Measurements from ENCODE around the gene COMT.

The COMT gene

DNA sequence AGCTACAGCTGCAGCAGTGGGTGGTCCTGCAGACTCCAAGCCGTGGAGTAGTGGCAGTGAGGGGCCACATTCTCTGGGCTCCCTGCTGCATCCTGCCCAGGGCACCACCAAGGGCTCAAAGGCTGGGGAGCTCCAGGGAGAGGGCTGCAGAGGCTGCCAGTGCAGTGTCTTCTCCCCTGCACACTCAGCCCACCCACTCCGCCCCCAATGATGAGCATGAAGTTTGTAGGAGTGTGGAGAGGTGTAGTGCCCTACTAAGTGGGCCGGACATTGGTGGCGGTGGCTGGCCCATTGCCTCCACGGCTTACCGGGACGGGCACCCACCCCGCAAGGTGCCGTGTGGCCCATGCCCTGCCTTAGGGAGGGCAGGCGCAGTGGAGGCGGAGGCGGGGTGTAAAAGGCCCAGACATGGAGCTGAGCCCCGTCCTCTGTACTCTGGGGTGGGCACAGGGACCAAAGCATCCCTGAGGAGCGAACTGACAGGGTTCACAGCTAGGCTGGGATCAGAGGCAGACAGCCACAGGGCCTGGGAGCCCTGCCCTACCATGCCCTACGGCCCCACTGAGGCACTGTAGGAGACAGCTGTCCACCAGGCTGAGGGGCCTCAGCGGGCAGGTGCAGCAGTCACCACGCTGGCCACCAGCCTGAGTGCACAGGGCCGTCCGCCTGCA, 56.1 kb downstream of the COMT start:
- no peak for DNase-seq

- no peak for DNase-seq
Measured at GRCh38 chr22:19998232-19998951, 56.8 kb downstream of the COMT start.

DNA sequence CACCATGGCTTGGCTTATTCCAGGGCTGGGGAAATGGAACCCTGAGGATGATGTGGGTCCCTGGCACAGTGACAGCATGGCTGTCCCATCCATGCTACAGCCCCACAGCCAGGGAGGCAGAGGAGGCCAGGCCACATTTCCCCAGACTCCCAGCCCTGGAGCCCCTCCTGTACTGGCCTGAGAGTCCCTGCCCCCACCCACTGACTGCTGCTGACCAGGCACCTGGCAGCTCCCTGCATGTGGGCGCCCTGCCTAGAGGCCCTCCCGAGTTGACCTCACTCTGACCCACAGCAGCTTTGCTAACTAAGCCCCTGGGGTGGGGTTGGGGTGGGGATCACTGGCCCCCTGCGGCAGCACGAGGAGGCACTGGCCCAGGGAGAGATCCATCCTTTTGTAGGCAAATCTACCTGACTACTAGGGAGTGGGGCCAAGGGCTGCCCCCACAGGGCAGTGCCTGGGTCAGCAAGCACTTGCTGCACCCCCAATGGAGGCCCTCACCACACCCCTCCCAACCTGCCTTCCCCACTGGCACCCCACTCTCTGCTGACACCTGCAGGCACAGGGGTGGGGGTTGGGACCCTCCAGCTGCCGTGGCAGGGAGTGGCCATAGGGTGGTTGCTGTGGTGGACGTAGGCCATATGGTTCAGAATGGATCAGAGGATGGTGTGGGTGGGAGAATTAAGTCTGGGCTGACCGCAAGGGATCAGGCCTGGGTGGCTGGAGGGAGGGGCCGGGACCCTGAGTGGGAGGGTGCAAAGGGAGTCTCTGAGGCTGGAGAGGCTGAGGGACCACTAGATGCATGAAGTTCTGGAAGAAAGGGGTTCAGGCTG, 57.6 kb downstream of the COMT start:
- DNase-seq: no peak

DNA sequence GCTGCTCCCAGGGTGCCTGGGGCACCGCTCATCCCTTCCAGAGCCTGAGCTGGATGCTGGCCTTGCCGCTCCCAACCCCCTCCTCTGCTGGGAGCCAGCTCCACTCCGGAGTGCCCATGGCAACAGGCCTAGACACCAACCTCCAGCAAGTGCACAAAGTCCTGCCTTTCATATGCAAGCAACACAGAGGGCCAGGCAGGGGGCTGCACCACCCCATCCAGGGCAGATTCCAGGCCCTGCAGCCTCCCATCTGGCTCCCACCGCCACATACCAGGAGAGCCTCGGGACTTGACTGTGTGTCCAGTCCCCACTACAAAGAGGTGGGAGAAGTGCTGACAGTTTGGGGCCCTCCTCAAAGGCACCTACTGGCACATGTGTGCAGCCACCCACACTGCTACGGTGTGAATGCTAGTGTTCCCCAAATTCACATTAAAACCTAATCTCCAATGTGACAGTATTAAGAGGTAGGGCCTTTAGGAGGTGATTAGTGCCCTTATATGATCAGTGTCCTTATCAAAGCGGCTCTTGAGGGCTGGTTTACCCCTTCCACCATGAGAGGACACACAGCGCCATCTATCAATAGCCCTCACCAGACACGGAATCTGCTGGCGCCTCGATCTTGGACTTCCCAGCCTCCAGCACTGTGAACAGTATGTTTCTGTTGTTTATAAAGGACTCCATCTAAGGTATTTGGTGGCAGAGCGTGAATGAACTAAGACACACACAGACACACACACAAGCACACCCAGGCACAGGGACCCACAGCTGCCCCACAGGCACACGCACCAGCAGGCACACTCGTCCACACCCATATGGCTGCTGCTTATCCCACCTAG, 58.9 kb downstream of the COMT start:
- no peak for DNase-seq

DNA sequence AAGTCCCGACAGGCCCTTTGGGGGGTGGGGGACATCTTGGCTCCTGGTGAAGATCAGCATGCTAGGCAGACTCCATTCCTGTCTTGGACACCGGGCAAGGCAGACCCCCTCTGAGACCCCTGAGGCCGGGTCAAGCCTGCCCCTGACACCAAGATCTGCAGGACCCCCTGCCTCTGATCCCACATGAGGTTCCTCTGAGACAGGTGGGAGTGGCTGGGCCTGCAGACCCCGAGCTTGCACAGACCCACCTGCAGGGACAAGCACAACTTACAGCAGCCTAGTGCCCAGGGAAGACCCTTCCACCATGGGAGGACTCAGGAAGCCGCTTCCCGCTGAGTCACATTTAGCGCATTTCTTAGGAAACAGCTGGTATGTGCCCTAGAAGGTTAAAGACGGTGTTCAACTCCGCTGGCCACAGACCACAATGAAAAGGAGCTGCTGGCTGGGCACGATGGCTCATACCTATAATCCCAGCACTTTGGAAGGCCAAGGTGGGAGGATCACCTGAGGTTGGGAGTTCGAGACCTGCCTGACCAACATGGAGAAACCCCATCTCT, 59.6 kb downstream of the COMT start:
- DNase-seq: no peak

GRCh38 chr22:20002128-20002527, 60.6 kb downstream of the COMT start:
- no peak for DNase-seq

- DNase-seq: no peak
Measured at GRCh38 chr22:20002636-20003035, 61.1 kb downstream of the COMT start.

- no peak for DNase-seq
Measured at GRCh38 chr22:20003304-20003703, 61.7 kb downstream of the COMT start.

DNA sequence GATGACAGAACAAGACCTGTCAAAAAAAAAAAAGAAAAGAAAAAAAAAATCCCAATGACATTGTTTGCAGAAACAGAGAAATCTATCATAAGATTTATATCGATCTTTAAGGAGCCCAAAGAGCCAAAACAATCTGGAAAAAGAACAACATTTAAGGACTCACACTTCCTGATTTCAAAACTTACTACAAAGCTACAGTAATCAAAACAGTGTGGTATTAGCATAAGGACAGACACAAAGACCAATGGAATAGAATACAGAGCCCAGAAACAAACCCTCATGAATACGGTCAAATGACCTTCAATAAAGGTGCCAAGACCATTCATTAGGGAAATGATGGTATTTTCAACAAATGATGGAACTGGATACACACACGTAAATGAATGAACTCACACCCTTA, 62.9 kb downstream of the COMT start:
- no peak for DNase-seq

DNA sequence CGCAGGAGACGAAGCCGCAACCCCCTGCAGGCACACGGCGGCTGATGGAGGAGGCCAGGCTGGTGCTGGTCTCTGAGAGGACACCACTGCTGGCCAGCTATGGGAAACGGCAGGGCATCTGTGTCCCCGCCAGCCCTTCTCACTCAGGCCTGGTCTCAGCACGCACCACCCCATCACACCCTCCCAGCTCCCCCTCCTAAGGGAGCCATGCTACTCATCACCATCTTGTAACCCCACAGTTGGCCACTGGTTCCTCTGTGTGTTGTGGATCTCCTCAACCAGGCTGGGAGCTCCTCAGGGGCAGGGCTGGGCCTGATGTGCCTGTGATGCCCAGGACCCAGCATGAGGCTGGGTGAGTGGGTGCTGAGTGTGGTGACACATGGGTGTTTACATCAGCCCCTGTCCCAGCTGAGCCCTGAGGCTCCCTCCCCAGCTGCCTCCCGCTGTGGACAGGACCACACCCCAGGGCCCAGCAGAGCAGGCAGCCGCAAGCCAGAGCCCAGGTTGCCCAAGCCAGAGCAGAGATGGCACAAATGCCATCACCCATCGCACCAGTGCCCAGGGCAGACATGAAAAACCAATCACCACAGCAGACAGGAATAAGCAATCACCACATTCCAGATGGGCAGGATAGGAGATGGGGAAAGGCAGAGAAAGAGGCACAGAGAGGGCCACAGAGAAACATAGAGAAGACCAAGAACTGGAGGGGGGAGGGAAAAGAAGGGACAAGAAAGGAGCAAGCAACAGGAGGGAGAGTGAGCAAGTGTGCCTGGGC, 66.8 kb downstream of the COMT start:
- no peak for DNase-seq

DNA sequence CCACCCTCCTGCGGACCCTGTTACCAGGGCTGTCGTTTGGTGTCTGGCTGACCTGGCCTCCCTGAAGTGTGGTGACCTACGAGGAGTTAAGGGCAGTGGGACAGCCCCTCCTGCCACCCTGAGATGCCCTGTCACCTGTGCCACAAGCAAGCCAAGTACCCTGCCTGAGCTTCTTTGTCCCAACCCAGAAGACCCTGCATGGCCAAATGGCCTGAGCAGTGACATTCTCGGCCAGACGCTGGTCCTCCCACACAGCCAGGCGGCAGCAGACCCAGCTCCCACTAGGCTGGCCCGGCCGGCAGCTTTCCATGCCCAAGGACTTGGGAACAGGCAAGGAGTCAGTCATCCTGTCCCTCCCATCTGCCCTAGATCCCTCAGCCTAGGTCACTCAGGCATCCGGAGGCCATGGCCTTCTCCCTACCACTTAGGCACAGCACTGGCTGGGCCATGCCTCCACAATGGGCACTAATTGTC, 67.5 kb downstream of the COMT start:
- DNase-seq: no peak

- no peak for DNase-seq
Measured at GRCh38 chr22:20009582-20010306, 68.2 kb downstream of the COMT start.

DNA sequence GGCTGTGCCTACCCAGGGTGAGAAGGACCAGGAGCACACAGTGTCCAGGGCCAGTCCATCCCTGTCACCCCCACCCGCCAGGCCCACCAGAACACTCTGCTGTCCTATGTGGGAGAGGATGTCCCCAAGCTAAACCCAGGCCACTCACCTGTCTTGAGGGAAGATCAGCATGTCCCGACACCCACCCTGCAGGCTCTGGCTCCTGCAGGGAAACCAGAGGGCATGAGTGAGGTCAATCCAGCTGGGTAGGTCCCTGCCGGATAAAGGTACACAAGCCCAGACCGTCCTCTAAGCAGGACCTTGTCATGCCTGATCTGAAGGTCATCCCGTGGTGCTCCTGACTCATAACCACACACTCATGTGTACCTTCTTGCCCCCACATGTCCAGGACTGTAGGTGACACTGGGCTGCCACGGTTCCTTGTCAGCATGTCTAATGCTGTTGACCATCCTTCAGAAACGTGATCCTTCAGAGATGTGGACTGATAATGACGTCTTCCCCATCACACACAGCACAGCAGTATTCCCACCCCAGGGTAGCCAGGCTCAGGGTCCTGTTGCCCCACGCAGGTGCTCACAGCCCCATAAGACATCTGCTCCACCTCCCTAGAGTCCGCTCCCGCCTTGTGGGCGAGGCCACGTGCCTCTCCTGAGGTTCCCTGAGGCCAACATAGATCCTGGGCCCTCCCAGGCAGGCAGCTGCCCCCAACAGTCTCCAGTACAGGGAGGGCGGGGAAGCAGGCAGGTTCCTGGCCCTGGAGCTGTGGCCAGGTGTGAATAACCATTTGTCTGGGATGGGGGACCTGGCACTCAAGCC, 68.9 kb downstream of the COMT start:
- no peak for DNase-seq

GRCh38 chr22:20011123-20011992, 69.8 kb downstream of the COMT start:
- DNase-seq: no peak

DNA sequence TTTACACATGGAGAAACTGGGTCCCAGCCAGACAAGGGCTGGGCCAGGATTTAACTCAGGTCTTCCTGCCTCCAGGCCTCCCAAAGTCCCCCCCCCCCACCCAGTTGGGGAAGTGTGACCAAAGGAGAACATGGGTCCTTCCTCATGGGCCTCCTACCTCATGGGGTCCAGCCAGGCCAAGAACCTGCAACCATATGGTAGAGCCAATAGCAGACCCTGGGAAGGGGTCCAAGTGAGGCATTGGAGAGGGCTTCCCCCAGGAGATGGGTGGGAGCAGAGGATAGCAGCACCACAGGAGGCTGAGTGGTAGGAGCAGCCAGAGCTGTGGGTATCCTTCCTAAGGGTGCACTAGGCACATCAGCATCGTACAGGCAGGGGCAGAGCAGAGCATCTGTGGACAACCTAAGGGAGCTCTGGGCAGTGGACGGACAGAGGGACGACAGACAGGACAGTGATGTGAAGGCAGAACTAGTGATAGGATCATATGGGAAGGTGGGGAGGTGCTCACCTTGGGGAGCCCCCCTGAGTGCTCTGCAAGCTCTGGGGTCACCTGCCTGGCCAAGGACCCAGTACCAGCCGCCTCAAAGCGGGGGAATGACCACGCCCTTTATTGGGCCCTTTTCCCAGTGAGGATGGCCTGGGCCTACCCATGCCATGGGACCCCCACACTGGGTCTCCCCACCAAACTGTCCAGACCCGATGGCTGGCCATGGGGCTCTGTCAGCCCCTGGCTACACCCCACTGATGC, 70.6 kb downstream of the COMT start:
- no peak for DNase-seq

GRCh38 chr22:20012741-20013331, 71.3 kb downstream of the COMT start:
- no peak for DNase-seq

- DNase-seq: peak in 1 of 2 donors; percentile 39
Measured at GRCh38 chr22:20013382-20013871, 71.9 kb downstream of the COMT start.

Data from stimulated activated CD4-positive, alpha-beta T cell treated with anti-CD3 and anti-CD28 coated beads, Interleukin-2, amount 100 ng/mL, for 24 hours (primary cell).